HepG2 (cell line): Measurements from ENCODE around the gene MPC1. TPM values are rescaled to one million over a fixed set of nuclear protein-coding genes. Genes with fewer than 3 reads are reported as not detected.

ENCODE experiments used
- AHDC1 ChIP-seq: sonication (generic); formaldehyde crosslinking; IDR thresholded peaks from 2 replicates; pipeline ENCODE4 v1.5.1; 2020; ENCODE audit warnings: mild to moderate bottlenecking, missing genetic modification reagents, borderline replicate concordance
- CTCF ChIP-seq: sonication (generic); formaldehyde crosslinking; IDR thresholded peaks from 2 replicates; pipeline ENCODE4 v1.5.0; 2020; ENCODE audit warnings: mild to moderate bottlenecking, missing genetic modification reagents, moderate library complexity
- FOXK1 ChIP-seq: sonication (generic); formaldehyde crosslinking; IDR thresholded peaks from 2 replicates; pipeline ENCODE4 v1.4.0; 2020; ENCODE audit warnings: low read depth, missing genetic modification reagents, borderline replicate concordance
- GTF2F1 ChIP-seq: fragments of 150-350 bp; IDR thresholded peaks from 2 replicates; pipeline ENCODE4 v1.6.1; 2014; ENCODE audit warnings: low read length
- KLF16 ChIP-seq, 2 experiments: sonication (generic) in 1 of 2; formaldehyde crosslinking in 1 of 2; IDR thresholded peaks; 2 replicates each; pipeline versions ENCODE4 v1.6.1 to v1.8.0; 2016 to 2023; ENCODE audit warnings: missing genetic modification reagents in 2 of 2, missing compliant biosample characterization in 1 of 2
- PHF20 ChIP-seq: sonication (generic); formaldehyde crosslinking; IDR thresholded peaks from 2 replicates; pipeline ENCODE4 v1.5.0; 2020; ENCODE audit warnings: mild to moderate bottlenecking, missing genetic modification reagents
- RFX1 ChIP-seq: fragments of 450-650 bp; IDR thresholded peaks from 2 replicates; pipeline ENCODE4 v1.6.1; 2017
- SMARCC2 ChIP-seq: fragments of 450-650 bp; IDR thresholded peaks from 2 replicates; pipeline ENCODE4 v1.6.1; 2017; ENCODE audit warnings: antibody characterized with exemption, mild to moderate bottlenecking
- ZNF235 ChIP-seq: sonication (generic); formaldehyde crosslinking; IDR thresholded peaks from 2 replicates; pipeline ENCODE4 v1.8.1; 2023; ENCODE audit warnings: mild to moderate bottlenecking, missing genetic modification reagents, borderline replicate concordance
- ZNF280B ChIP-seq: sonication (generic); formaldehyde crosslinking; IDR thresholded peaks from 2 replicates; pipeline ENCODE4 v1.5.0; 2020; ENCODE audit warnings: missing genetic modification reagents, mild to moderate bottlenecking, borderline replicate concordance
- ZNF280D ChIP-seq: sonication (generic); formaldehyde crosslinking; IDR thresholded peaks from 2 replicates; pipeline ENCODE4 v1.5.1; 2020; ENCODE audit warnings: mild to moderate bottlenecking, missing genetic modification reagents
- ZNF3 ChIP-seq: IDR thresholded peaks from 2 replicates; pipeline ENCODE4 v1.7.0; 2017; ENCODE audit warnings: inconsistent platforms
- ZNF597 ChIP-seq: sonication (generic); formaldehyde crosslinking; IDR thresholded peaks from 2 replicates; pipeline ENCODE4 v1.5.0; 2020; ENCODE audit warnings: missing genetic modification reagents
- ZNF83 ChIP-seq: sonication (generic); formaldehyde crosslinking; IDR thresholded peaks from 2 replicates; pipeline ENCODE4 v1.4.0; 2020; ENCODE audit warnings: missing genetic modification reagents, mild to moderate bottlenecking, borderline replicate concordance
- polyA plus RNA-seq, 8 experiments: library from polyadenylated mRNA; depleted of rRNA in 3 of 8; stranded (reverse) in 7 of 8; unstranded in 1 of 8; fragments of >200 nt; fragmentation: Illumina TruSeq in 4 of 8; extraction: Trizol in 4 of 8; gene quantifications; 2 replicates each; pipeline versions ENCODE4 v1.2.1 to v1.2.3, GENCODE V29; 2011 to 2016; ENCODE audit warnings: low read depth in 4 of 8, missing spikeins in 1 of 8, mixed read lengths in 1 of 8; ENCODE audit not compliant: insufficient read depth in 1 of 8
- total RNA-seq, 5 experiments: library from RNA; depleted of rRNA; stranded (reverse); fragments of >200 nt; fragmentation: Illumina TruSeq; extraction: Trizol; gene quantifications; 2 replicates each; pipeline ENCODE4 v1.2.3, GENCODE V29; 2016; ENCODE audit warnings: low read depth in 1 of 5

Gene MPC1
- total and polyA plus RNA-seq, 2 of the 13 experiments (the other 11 are each of a cell fraction or from before 2014, with no cell fraction given) = 189 to 214 TPM

GRCh38 chr6:166381733-166382499 is 824 bp downstream of the MPC1 start (continued):
- 0 out of 2 replicates have a peak, but pooled peaks have one; percentile 29 for TF ChIP-seq PHF20 (CRISPR knock-in tag)
- TF ChIP-seq ZNF597 = no peak
- TF ChIP-seq SMARCC2 = no peak
- no peak for TF ChIP-seq ZNF280D
- TF ChIP-seq GTF2F1 = no peak
- TF ChIP-seq ZNF280B = no peak
- TF ChIP-seq FOXK1 (CRISPR knock-in tag) = peak; percentile 80; the same call in 1 of the 2 replicates
- peak; percentile 25; the same call in 1 of the 2 replicates for TF ChIP-seq ZNF235
- no peak for TF ChIP-seq ZNF3 (CRISPR knock-in tag)
- TF ChIP-seq KLF16 (CRISPR knock-in tag; IDR thresholded peaks at IDR 0.05) = peak in 1 of 2 experiments; percentile 65; a peak in 1 of 4 replicates
- 0 out of 2 replicates have a peak, but pooled peaks have one; percentile 44 for TF ChIP-seq AHDC1 (CRISPR knock-in tag)
- TF ChIP-seq ZNF83 (CRISPR knock-in tag) = no peak
- TF ChIP-seq CTCF = peak; percentile 98
- no peak for TF ChIP-seq RFX1
